Measurements from ENCODE around the gene DPP6.

Gene DPP6

GRCh38 chr7:154913638-154914307 is 861.6 kb downstream of the DPP6 start:
- peak overlapping the region; percentile 21; the same call in 1 of the 2 replicates for H3K27ac ChIP-seq
- peak; percentile 98 for TF ChIP-seq CTCF (conservative IDR thresholded peaks at IDR 0.05)

- H3K27ac ChIP-seq: peak overlapping the region; percentile 21; the same call in 1 of the 2 replicates
- no peak for TF ChIP-seq CTCF (conservative IDR thresholded peaks at IDR 0.05)
Measured at GRCh38 chr7:154914308-154914995, 862.3 kb downstream of the DPP6 start.

GRCh38 chr7:154914996-154915380 is 862.8 kb downstream of the DPP6 start:
- peak; percentile 21 for TF ChIP-seq CTCF (conservative IDR thresholded peaks at IDR 0.05)
- no peak overlapping the region for H3K27ac ChIP-seq

- no peak for TF ChIP-seq CTCF (conservative IDR thresholded peaks at IDR 0.05)
- H3K27ac ChIP-seq: no peak overlapping the region
Measured at GRCh38 chr7:154915600-154915999, 863.4 kb downstream of the DPP6 start.

GRCh38 chr7:154916381-154916780 is 864.2 kb downstream of the DPP6 start:
- no peak for TF ChIP-seq CTCF (conservative IDR thresholded peaks at IDR 0.05)
- H3K27ac ChIP-seq: no peak overlapping the region

GRCh38 chr7:154916856-154917807 is 864.9 kb downstream of the DPP6 start:
- no peak for TF ChIP-seq CTCF (conservative IDR thresholded peaks at IDR 0.05)
- no peak overlapping the region for H3K27ac ChIP-seq

GRCh38 chr7:154917808-154918160 is 865.6 kb downstream of the DPP6 start:
- H3K27ac ChIP-seq: no peak overlapping the region
- no peak for TF ChIP-seq CTCF (conservative IDR thresholded peaks at IDR 0.05)

All from VCaP (cell line).